SH-SY5Y (cell line): ENCODE measurements around the gene ZNF521.

Experiments
- GATA2 ChIP-seq: IDR thresholded peaks from 2 replicates; pipeline ENCODE4 v1.6.1; 2011; ENCODE audit warnings: mild to moderate bottlenecking, low read depth, low read length
- GATA3 ChIP-seq: IDR thresholded peaks from 2 replicates; pipeline ENCODE4 v1.6.1; 2011; ENCODE audit warnings: low read depth, mild to moderate bottlenecking, low read length, moderate library complexity

GRCh38 chr18:25089470-25089869 is 262.5 kb downstream of the ZNF521 start:
- TF ChIP-seq GATA2 (no peak), GATA3 (no peak)
